IMR-90 (cell line): Measurements from ENCODE around the gene GPR107. TPM values are rescaled to one million over a fixed set of nuclear protein-coding genes. Genes with fewer than 3 reads are reported as not detected.
A peak's percentile ranks its signal among the peaks of the same experiment; 100 is the strongest.

ENCODE experiments used
- ATAC-seq: fragments of 200-7000 bp; cut with Tn5 transposase; 2 replicates; pipeline ENCODE4 v1.9.1; 2020; ENCODE audit warnings: low read depth, mild to moderate bottlenecking, moderate library complexity
- BruUV-seq: library from RNA; stranded (reverse); fragments of 400-500 nt; replicated peaks from 2 replicates; lab custom pipeline; 2021; lab: Mats Ljungman, UMichigan
- CTCF ChIA-PET: fragments of 300-600 bp; formaldehyde crosslinking; extraction: SDS; loops from one replicate; lab custom pipeline; 2021; ENCODE audit warnings: antibody characterized with exemption; lab: Yijun Ruan, JAX
- POLR2A ChIA-PET: fragments of 300-600 bp; sonication (Branson Sonifier 250); formaldehyde crosslinking; loops from one replicate; lab custom pipeline; 2022; ENCODE audit warnings: antibody characterized with exemption; ENCODE audit not compliant: unreplicated experiment; lab: Charles Lee
- DNase-seq: peaks from one replicate; pipeline ENCODE4 v3.0.0; 2013
- H2AFZ ChIP-seq: replicated peaks from 2 replicates; pipeline ENCODE3; 2013; ENCODE audit warnings: low read length, mild to moderate bottlenecking; ENCODE audit not compliant: poor library complexity
- H2AK5ac ChIP-seq: 2 replicates; pipeline ENCODE4 v1.6.1; 2013; ENCODE audit warnings: low read depth, low read length, inconsistent platforms
- H2AK9ac ChIP-seq: replicated peaks from 2 replicates; pipeline ENCODE3; 2013; ENCODE audit warnings: mild to moderate bottlenecking, low read depth, low read length, moderate library complexity; ENCODE audit not compliant: poor library complexity
- H2BK120ac ChIP-seq: 2 replicates; pipeline ENCODE4 v1.6.1; 2013; ENCODE audit warnings: low read depth, low read length, inconsistent platforms
- H2BK15ac ChIP-seq: 3 replicates; pipeline ENCODE4 v1.6.1; 2013; ENCODE audit warnings: low read depth, low read length, inconsistent platforms
- H2BK20ac ChIP-seq: 2 replicates; pipeline ENCODE4 v1.6.1; 2013; ENCODE audit warnings: low read depth, mild to moderate bottlenecking, inconsistent platforms, low read length, moderate library complexity
- H2BK5ac ChIP-seq: 2 replicates; pipeline ENCODE4 v1.6.1; 2013; ENCODE audit warnings: mild to moderate bottlenecking, low read depth, low read length, inconsistent platforms; ENCODE audit not compliant: poor library complexity, severe bottlenecking
- H3K14ac ChIP-seq: replicated peaks from 2 replicates; pipeline ENCODE4 v1.6.1; 2013; ENCODE audit warnings: low read depth, low read length, inconsistent platforms
- H3K18ac ChIP-seq: 2 replicates; pipeline ENCODE4 v1.6.1; 2013; ENCODE audit warnings: low read depth, low read length, control low read depth
- H3K23ac ChIP-seq: 2 replicates; pipeline ENCODE4 v1.6.1; 2013; ENCODE audit warnings: low read depth, low read length, inconsistent platforms
- H3K27ac ChIP-seq: 2 replicates; pipeline ENCODE4 v1.5.1; 2013; ENCODE audit warnings: mild to moderate bottlenecking, control low read depth, low read length; ENCODE audit not compliant: insufficient read depth
- H3K27me3 ChIP-seq: 2 replicates; pipeline ENCODE4 v1.6.1; 2013; ENCODE audit warnings: low read length; ENCODE audit not compliant: control insufficient read depth, insufficient read depth
- H3K36me3 ChIP-seq: 2 replicates; pipeline ENCODE4 v1.6.1; 2013; ENCODE audit warnings: low read length, mixed read lengths; ENCODE audit not compliant: control insufficient read depth, insufficient read depth
- H3K4ac ChIP-seq: 2 replicates; pipeline ENCODE4 v1.6.1; 2013; ENCODE audit warnings: low read depth, low read length, inconsistent platforms
- H3K4me1 ChIP-seq: 2 replicates; pipeline ENCODE4 v1.6.1; 2013; ENCODE audit warnings: low read length, mixed read lengths; ENCODE audit not compliant: control insufficient read depth, insufficient read depth
- H3K4me2 ChIP-seq: 2 replicates; pipeline ENCODE4 v1.6.1; 2013; ENCODE audit warnings: low read depth, mild to moderate bottlenecking, control low read depth, low read length, moderate library complexity
- H3K4me3 ChIP-seq: 2 replicates; pipeline ENCODE4 v1.5.1; 2013; ENCODE audit warnings: low read depth, mild to moderate bottlenecking, control low read depth, low read length, moderate library complexity; ENCODE audit not compliant: insufficient read depth
- H3K56ac ChIP-seq: 2 replicates; pipeline ENCODE4 v1.6.1; 2013; ENCODE audit warnings: low read length, inconsistent platforms; ENCODE audit not compliant: insufficient read depth; ENCODE audit errors: extremely low read depth
- H3K79me1 ChIP-seq, 2 experiments: 2 replicates each; pipeline ENCODE4 v1.6.1; 2013; ENCODE audit warnings: low read length in 2 of 2, inconsistent platforms in 1 of 2, low read depth in 1 of 2
- H3K9ac ChIP-seq: 2 replicates; pipeline ENCODE4 v1.6.1; 2013; ENCODE audit warnings: low read depth, low read length, control low read depth
- H3K9me1 ChIP-seq: 2 replicates; pipeline ENCODE4 v1.6.1; 2013; ENCODE audit warnings: low read length, inconsistent platforms; ENCODE audit not compliant: insufficient read depth
- H3K9me3 ChIP-seq: 2 replicates; pipeline ENCODE4 v1.6.1; 2013; ENCODE audit warnings: low read length; ENCODE audit not compliant: control insufficient read depth, insufficient read depth
- H4K20me1 ChIP-seq: 2 replicates; pipeline ENCODE4 v1.6.1; 2013; ENCODE audit warnings: low read length, inconsistent platforms; ENCODE audit not compliant: insufficient read depth
- H4K5ac ChIP-seq: 2 replicates; pipeline ENCODE4 v1.6.1; 2013; ENCODE audit warnings: mild to moderate bottlenecking, low read depth, low read length, control low read depth
- H4K8ac ChIP-seq, 2 experiments: 2 replicates each; pipeline ENCODE4 v1.6.1; 2013; ENCODE audit warnings: low read depth in 2 of 2, low read length in 2 of 2, control low read depth in 1 of 2, inconsistent platforms in 1 of 2
- H4K91ac ChIP-seq: 2 replicates; pipeline ENCODE4 v1.6.1; 2013; ENCODE audit warnings: low read depth, low read length, inconsistent platforms; ENCODE audit not compliant: insufficient read depth
- CEBPB ChIP-seq: IDR thresholded peaks from 2 replicates; pipeline ENCODE4 v1.6.1; 2012; ENCODE audit warnings: low read depth, low read length, improper control_type of control experiment
- MAZ ChIP-seq: IDR thresholded peaks from 2 replicates; pipeline ENCODE4 v1.6.1; 2012; ENCODE audit warnings: low read depth, mild to moderate bottlenecking, low read length, improper control_type of control experiment, moderate library complexity, borderline replicate concordance
- WGBS, 2 experiments: methylation state at CpG; one replicate each; pipeline versions ENCODE4 v1.1.5 to v1.1.7; 2013; ENCODE audit warnings: missing lambda C conversion rate in 2 of 2; ENCODE audit not compliant: insufficient read length in 1 of 2; ENCODE audit errors: extremely low coverage in 2 of 2; 5-methylcytosine and 5-hydroxymethylcytosine counted together
- dilution Hi-C: fragments of 300-500 bp; cut with HindIII; formaldehyde crosslinking; loops from one replicate; pipeline ENCODE4 v1.14.3; 2018; ENCODE audit warnings: low sequenced_read_pairs; ENCODE audit not compliant: unreplicated experiment
- in situ Hi-C: fragments of 300-500 bp; cut with MboI; formaldehyde crosslinking; loops from 3 replicates; pipeline ENCODE4 v1.14.3; 2019; ENCODE audit warnings: low sequenced_read_pairs, inconsistent platforms, mixed read lengths
- intact Hi-C: fragments of 100-400 bp; cut with micrococcal nuclease; formaldehyde crosslinking; loops from 2 replicates; pipeline ENCODE4 v1.10.0; 2022
- polyA plus RNA-seq, 3 experiments: library from polyadenylated mRNA; depleted of rRNA; stranded (reverse); fragments of >200 nt; gene quantifications; 2 replicates each; pipeline ENCODE4 v1.2.3, GENCODE V29; 2012; ENCODE audit warnings: low replicate concordance in 1 of 3
- total RNA-seq: library from RNA; depleted of rRNA; stranded (reverse); fragments of >200 nt; gene quantifications from 2 replicates; pipeline ENCODE4 v1.2.3, GENCODE V29; 2012

The GPR107 gene
- total and polyA plus RNA-seq, 2 of the 4 experiments (the other 2 are of a cell fraction) = 16.7 to 21.6 TPM

GRCh38 chr9:130137641-130138081 lies 84.0 kb downstream of the GPR107 start:
- Histone ChIP-seq H4K20me1 (peaks cover 4% of the 10 kb centered on the region; the same call in 1 of the 2 replicates), H2AK9ac (peak overlapping the region; percentile 43), H4K8ac (peak overlapping the region; percentile 29 to 78), H2BK5ac (peak overlapping the region; percentile 88), H3K56ac (peak overlapping the region; percentile 63), H3K18ac (peak overlapping the region; percentile 51), H3K79me1 (peaks cover 0 to 23% of the 10 kb centered on the region in 2 experiments), H3K14ac (peak overlapping the region; percentile 97), H2BK120ac (peak overlapping the region; percentile 89), H3K27me3 (no peaks in the 10 kb centered on the region), H3K36me3 (peaks cover 10% of the 10 kb centered on the region), H3K23ac (peak overlapping the region; percentile 47; the same call in 1 of the 2 replicates), H3K4ac (peak overlapping the region; percentile 93), H2AK5ac (peak overlapping the region; percentile 95), H2BK20ac (peak overlapping the region; percentile 38), H3K27ac (peak overlapping the region; percentile 3), H2AFZ (no peak overlapping the region), H4K5ac (peak overlapping the region; percentile 70), H3K4me2 (peak overlapping the region; percentile 37; the same call in 1 of the 2 replicates), H3K4me1 (peaks cover 17% of the 10 kb centered on the region), H3K9me3 (no peaks in the 10 kb centered on the region), H3K9me1 (peaks cover 24% of the 10 kb centered on the region), H3K9ac (peak overlapping the region; percentile 33; the same call in 1 of the 2 replicates), H2BK15ac (peak overlapping the region; percentile 64; the same call in 2 of the 3 replicates), H4K91ac (peak overlapping the region; percentile 62), H3K4me3 (no peak overlapping the region)
- TF ChIP-seq CEBPB (peak; percentile 21; the same call in 1 of the 2 replicates), MAZ (no peak)
- intact Hi-C loops (no loop called here), in situ Hi-C loops (no loop called here), dilution Hi-C loops (no loop called here)
- WGBS, 2 experiments = 63% methylated on average over 3 of the region's 11 CpGs; no CpG with 5 or more reads in 1 of the 2 experiments
- DNase-seq (no peak), ATAC-seq (no peak)
- CTCF ChIA-PET = no interaction called here
- POLR2A ChIA-PET = no interaction called here
- BruUV-seq = no TSS peak
